Skeletal muscle tissue (tissue), 4 donors: Measurements from ENCODE around the gene AOC2. TPM values are rescaled to one million over a fixed set of nuclear protein-coding genes. Genes with fewer than 3 reads are reported as not detected.
A peak's percentile ranks its signal among the peaks of the same experiment; 100 is the strongest.
"Not testable (repeated sequence)": the region's sequence is repeated elsewhere in the genome, so short reads cannot be mapped to it uniquely, and the experiment has no call there.

ENCODE experiments used
- H3K27ac ChIP-seq: one replicate; pipeline ENCODE4 v1.7.0; 2013; ENCODE audit warnings: mild to moderate bottlenecking, low read depth, low read length, inconsistent platforms
- H3K27me3 ChIP-seq, 3 donors: one replicate each; pipeline ENCODE4 v1.7.0; 2013; ENCODE audit warnings: low read length in 3 of 3; ENCODE audit not compliant: control insufficient read depth in 3 of 3, insufficient read depth in 3 of 3
- H3K36me3 ChIP-seq, 3 donors: one replicate each; pipeline ENCODE4 v1.7.0; 2013; ENCODE audit warnings: low read length in 3 of 3; ENCODE audit not compliant: control insufficient read depth in 3 of 3, insufficient read depth in 3 of 3
- H3K4me1 ChIP-seq, 3 donors: one replicate each; pipeline ENCODE4 v1.7.0; 2013; ENCODE audit warnings: low read length in 3 of 3, mild to moderate bottlenecking in 3 of 3; ENCODE audit not compliant: control insufficient read depth in 3 of 3, insufficient read depth in 3 of 3
- H3K4me3 ChIP-seq, 3 donors: one replicate each; pipeline ENCODE4 v1.7.0; 2013; ENCODE audit warnings: low read length in 3 of 3
- H3K9ac ChIP-seq, 3 donors: one replicate each; pipeline ENCODE4 v1.7.0; 2013; ENCODE audit warnings: low read length in 3 of 3, mild to moderate bottlenecking in 3 of 3, moderate library complexity in 2 of 3, low read depth in 1 of 3
- H3K9me3 ChIP-seq, 3 donors: one replicate each; pipeline ENCODE4 v1.7.0; 2013; ENCODE audit warnings: low read length in 3 of 3; ENCODE audit not compliant: control insufficient read depth in 3 of 3
- total RNA-seq: library from RNA; depleted of rRNA; stranded (reverse); fragments of >200 nt; gene quantifications from one replicate; pipeline ENCODE4 v1.2.3, GENCODE V29; 2014
- donor health status: Osteomylitis.

The AOC2 gene
- total RNA-seq, 1 donor from 2014 or later, result 0.52 TPM

- Histone ChIP-seq H3K4me1 (peaks cover 6 to 9% (median 7%) of the 10 kb centered on the region in 3 donors), H3K27ac (no peak overlapping the region), H3K27me3 (peaks cover 0 to under 1% (median 0%) of the 10 kb centered on the region in 3 donors), H3K9me3 (no peaks in the 10 kb centered on the region), H3K9ac (no peak overlapping the region), H3K36me3 (peaks cover 34 to 44% (median 38%) of the 10 kb centered on the region in 3 donors), H3K4me3 (no peak overlapping the region)
Measured at GRCh38 chr17:42845918-42846593, 1.7 kb downstream of the AOC2 start.

DNA sequence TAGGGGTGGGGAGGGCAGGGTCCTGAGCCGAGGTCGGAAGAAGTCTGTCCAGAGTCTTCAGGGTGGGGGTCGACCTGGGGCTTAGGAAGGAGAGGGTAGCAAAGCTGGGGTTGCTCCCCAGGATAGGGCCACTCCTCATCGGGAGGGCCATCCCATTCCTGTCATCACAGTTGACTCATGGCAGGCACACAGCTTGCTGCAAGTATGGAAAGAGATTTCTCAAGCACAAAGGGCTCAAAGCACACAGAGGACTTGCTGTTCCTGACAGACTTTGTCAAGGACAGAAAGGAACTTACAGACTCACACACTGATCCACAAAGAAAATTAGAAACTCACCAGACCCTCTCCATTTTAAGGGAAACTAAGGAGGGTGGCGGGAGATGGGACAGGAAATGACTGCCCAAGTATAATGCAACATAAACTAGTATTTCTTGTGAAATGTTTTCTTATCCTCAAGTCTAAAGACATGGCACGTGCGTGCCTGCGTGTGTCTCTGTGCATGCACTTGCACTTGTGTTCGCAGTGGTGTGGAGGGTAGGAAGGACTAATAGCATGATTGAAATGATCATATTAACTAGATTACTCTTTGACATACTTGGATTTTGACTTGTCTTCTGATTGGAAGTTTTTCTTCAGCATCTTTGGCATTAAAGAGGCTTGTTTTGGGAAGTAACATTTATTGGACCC, 2.4 kb downstream of the AOC2 start:
- Histone ChIP-seq H3K27ac (no peak overlapping the region), H3K27me3 (peaks cover 0 to 3% (median 0%) of the 10 kb centered on the region in 3 donors), H3K9ac (peak overlapping the region in 1 of 3 donors; percentile 34), H3K9me3 (no peaks in the 10 kb centered on the region), H3K4me3 (no peak overlapping the region), H3K4me1 (peaks cover 6 to 9% (median 7%) of the 10 kb centered on the region in 3 donors), H3K36me3 (peaks cover 28 to 37% (median 31%) of the 10 kb centered on the region in 3 donors)

DNA sequence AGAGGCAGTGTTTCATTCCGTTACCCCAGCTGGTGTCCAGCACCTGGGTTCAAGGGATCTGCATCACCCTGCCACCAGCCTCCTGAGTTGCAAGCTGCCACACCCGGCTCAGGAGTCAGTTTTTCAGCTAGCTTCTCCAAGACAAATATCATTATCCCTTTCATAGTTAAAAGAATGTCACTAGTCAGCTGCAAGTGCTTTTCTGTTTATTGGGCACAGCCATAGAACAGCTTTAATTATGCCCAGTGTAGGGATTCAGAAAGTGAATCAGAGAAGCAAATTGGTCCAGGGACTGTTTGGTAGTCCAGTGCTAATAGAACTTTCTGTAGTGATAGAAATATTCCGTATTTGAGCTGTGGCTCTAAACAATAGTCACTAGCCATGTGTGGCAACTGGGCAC, 3.7 kb downstream of the AOC2 start:
- peaks cover 6 to 9% (median 7%) of the 10 kb centered on the region in 3 donors for H3K4me1 ChIP-seq
- no peak overlapping the region for H3K9ac ChIP-seq
- H3K27me3 ChIP-seq, result peaks cover 3 to 9% (median 6%) of the 10 kb centered on the region in 3 donors
- H3K9me3 ChIP-seq, result no peaks in the 10 kb centered on the region
- H3K36me3 ChIP-seq, result peaks cover 15 to 26% (median 19%) of the 10 kb centered on the region in 3 donors
- no peak overlapping the region for H3K4me3 ChIP-seq
- H3K27ac ChIP-seq, result no peak overlapping the region

- Histone ChIP-seq H3K27ac (no peak overlapping the region), H3K4me3 (no peak overlapping the region), H3K27me3 (peaks cover 3 to 17% (median 6%) of the 10 kb centered on the region in 3 donors), H3K9ac (no peak overlapping the region), H3K4me1 (peaks cover 6 to 9% (median 7%) of the 10 kb centered on the region in 3 donors), H3K36me3 (peaks cover 13 to 20% (median 15%) of the 10 kb centered on the region in 3 donors), H3K9me3 (no peaks in the 10 kb centered on the region)
Measured at GRCh38 chr17:42849031-42849430, 4.7 kb downstream of the AOC2 start.

- H3K27me3 ChIP-seq, result peaks cover 3 to 23% (median 6%) of the 10 kb centered on the region in 3 donors
- peaks cover 11 to 14% (median 13%) of the 10 kb centered on the region in 3 donors for H3K36me3 ChIP-seq
- peaks cover 3 to 9% (median 6%) of the 10 kb centered on the region in 3 donors for H3K4me1 ChIP-seq
- no peak overlapping the region for H3K27ac ChIP-seq
- H3K9me3 ChIP-seq, result no peaks in the 10 kb centered on the region
- peak overlapping the region in 1 of 3 donors; percentile 45 for H3K9ac ChIP-seq
- H3K4me3 ChIP-seq, result peak overlapping the region in 2 of 3 donors; percentile 13 to 30
Measured at GRCh38 chr17:42849451-42850181, 5.2 kb downstream of the AOC2 start.

DNA sequence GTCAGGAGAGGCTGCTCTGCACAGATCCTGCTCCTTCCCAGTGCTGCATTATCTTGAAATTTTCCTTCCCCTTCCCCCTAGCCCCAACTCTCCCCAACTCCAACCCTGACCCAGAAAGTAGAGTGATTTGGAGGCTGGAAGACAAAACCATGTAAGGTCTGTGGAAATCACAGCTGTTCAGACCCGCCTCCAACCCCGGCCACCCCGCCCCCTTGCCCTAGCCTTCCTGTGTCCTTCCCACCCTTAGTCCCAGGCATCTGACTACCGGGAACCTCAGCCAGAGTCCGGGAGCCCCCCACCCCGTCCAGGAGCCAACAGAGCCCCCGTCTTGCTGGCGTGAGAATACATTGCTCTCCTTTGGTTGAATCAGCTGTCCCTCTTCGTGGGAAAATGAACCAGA, 6.6 kb downstream of the AOC2 start, which contains the start of gene AOC3:
Gene AOC3, plus strand, starts transcription at position 246 of the 400 bp plus-strand sequence. Its CDS starts 145 bp downstream, at position 391.
- H3K4me3 ChIP-seq, result peak within 1 kb of the TSS; percentile 40 to 72 (median 69)
- peak within 1 kb of the TSS; percentile 75 for H3K27ac ChIP-seq

DNA sequence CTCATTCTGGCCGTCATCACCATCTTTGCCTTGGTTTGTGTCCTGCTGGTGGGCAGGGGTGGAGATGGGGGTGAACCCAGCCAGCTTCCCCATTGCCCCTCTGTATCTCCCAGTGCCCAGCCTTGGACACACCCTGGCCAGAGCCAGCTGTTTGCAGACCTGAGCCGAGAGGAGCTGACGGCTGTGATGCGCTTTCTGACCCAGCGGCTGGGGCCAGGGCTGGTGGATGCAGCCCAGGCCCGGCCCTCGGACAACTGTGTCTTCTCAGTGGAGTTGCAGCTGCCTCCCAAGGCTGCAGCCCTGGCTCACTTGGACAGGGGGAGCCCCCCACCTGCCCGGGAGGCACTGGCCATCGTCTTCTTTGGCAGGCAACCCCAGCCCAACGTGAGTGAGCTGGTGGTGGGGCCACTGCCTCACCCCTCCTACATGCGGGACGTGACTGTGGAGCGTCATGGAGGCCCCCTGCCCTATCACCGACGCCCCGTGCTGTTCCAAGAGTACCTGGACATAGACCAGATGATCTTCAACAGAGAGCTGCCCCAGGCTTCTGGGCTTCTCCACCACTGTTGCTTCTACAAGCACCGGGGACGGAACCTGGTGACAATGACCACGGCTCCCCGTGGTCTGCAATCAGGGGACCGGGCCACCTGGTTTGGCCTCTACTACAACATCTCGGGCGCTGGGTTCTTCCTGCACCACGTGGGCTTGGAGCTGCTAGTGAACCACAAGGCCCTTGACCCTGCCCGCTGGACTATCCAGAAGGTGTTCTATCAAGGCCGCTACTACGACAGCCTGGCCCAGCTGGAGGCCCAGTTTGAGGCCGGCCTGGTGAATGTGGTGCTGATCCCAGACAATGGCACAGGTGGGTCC, 7.2 kb downstream of the AOC2 start:
- H3K4me1 ChIP-seq, result peaks cover 3 to 13% (median 6%) of the 10 kb centered on the region in 3 donors
- H3K9me3 ChIP-seq, H3K36me3 ChIP-seq: not testable (repeated sequence)
- H3K4me3 ChIP-seq, result peak overlapping the region; percentile 40 to 72 (median 69)
- peak overlapping the region; percentile 75 for H3K27ac ChIP-seq
- H3K27me3 ChIP-seq, result peaks cover 3 to 23% (median 6%) of the 10 kb centered on the region in 3 donors
- H3K9ac ChIP-seq, result peak overlapping the region; percentile 50 to 74 (median 51)

More for the DNA sequence above, 6.6 kb downstream of the AOC2 start, which contains the start of gene AOC3:
- H3K4me1 ChIP-seq, result peaks cover 3 to 13% (median 6%) of the 10 kb centered on the region in 3 donors
- peaks cover 1 to 2% (median 2%) of the 10 kb centered on the region in 3 donors for H3K36me3 ChIP-seq
- H3K9ac ChIP-seq, result peak within 1 kb of the TSS; percentile 50 to 74 (median 51)
- H3K9me3 ChIP-seq, result no peaks in the 10 kb centered on the region
- peaks cover 3 to 23% (median 6%) of the 10 kb centered on the region in 3 donors for H3K27me3 ChIP-seq

- H3K4me1 ChIP-seq, result peaks cover 0 to 13% (median 6%) of the 10 kb centered on the region in 3 donors
- H3K27me3 ChIP-seq, result peaks cover 3 to 23% (median 6%) of the 10 kb centered on the region in 3 donors
- peaks cover 0 to 2% (median 0%) of the 10 kb centered on the region in 3 donors for H3K36me3 ChIP-seq
- peak overlapping the region; percentile 71 for H3K27ac ChIP-seq
- H3K9ac ChIP-seq, result peak overlapping the region; percentile 62 to 78 (median 74)
- peak overlapping the region; percentile 49 to 70 (median 69) for H3K4me3 ChIP-seq
- H3K9me3 ChIP-seq, result no peaks in the 10 kb centered on the region
Measured at GRCh38 chr17:42852351-42852750, 8.0 kb downstream of the AOC2 start.

DNA sequence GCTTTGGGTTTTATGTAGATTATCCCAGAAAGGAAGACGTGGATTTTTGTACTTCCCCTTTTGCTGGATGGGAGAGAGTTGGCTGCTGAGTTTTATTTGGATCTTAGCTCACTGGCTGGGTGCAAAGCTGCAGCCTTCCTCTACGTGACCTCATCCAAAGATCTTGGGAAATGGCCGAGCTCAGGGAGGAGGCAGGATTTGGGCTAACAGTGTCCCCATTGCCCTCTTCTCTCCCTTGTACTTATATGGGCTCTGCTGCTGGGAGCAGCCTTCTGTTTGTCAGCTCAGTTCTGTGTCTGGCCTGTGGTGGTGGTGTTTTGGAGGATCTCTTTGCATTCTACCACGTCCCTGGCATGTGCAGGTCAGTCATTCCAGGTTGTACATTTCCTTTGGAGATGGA, 8.6 kb downstream of the AOC2 start:
- Histone ChIP-seq H3K9ac (peak overlapping the region; percentile 15 to 78 (median 20)), H3K36me3 (peaks cover 0 to 2% (median 0%) of the 10 kb centered on the region in 3 donors), H3K4me3 (peak overlapping the region; percentile 49 to 70 (median 69)), H3K27me3 (peaks cover 3 to 23% (median 6%) of the 10 kb centered on the region in 3 donors), H3K4me1 (peaks cover 0 to 13% (median 6%) of the 10 kb centered on the region in 3 donors), H3K27ac (peak overlapping the region; percentile 71), H3K9me3 (no peaks in the 10 kb centered on the region)
